Fibroblast of skin of abdomen (primary cell): Measurements from ENCODE around the gene PRICKLE1. TPM values are rescaled to one million over a fixed set of nuclear protein-coding genes. Genes with fewer than 3 reads are reported as not detected.
A peak's percentile ranks its signal among the peaks of the same experiment; 100 is the strongest.

Experiments used
- DNase-seq: peaks from one replicate; pipeline ENCODE4 v3.0.0-alpha.2; 2013
- polyA plus RNA-seq, 2 experiments: library from polyadenylated mRNA; unstranded; fragments of 120-200 nt; gene quantifications; one replicate each; pipeline ENCODE4 v1.2.1, GENCODE V29; 2013; ENCODE audit not compliant: insufficient read length in 2 of 2

The PRICKLE1 gene
- 10.3 TPM for polyA plus RNA-seq (2013, experiment 1 of 2; ENCODE audit: insufficient read length)
- polyA plus RNA-seq (2013, experiment 2 of 2; ENCODE audit: insufficient read length): 8.7 TPM

GRCh38 chr12:42589465-42590329 lies at the start of gene PRICKLE1:
Gene PRICKLE1, minus strand, starts transcription at chr12:42589746. Its CDS starts 117,230 bp downstream, at chr12:42472516.
- DNase-seq: peak; percentile 66

GRCh38 chr12:42638697-42639096 lies 49.2 kb upstream of the PRICKLE1 start:
- no peak for DNase-seq

- no peak for DNase-seq
These were observed 48.5 kb upstream of the PRICKLE1 start for GRCh38 chr12:42638011-42638410.

GRCh38 chr12:42636993-42637392 lies 47.4 kb upstream of the PRICKLE1 start:
- DNase-seq: no peak

GRCh38 chr12:42633594-42633993 lies 44.0 kb upstream of the PRICKLE1 start:
- no peak for DNase-seq

GRCh38 chr12:42631513-42631912 lies 42.0 kb upstream of the PRICKLE1 start:
- DNase-seq: peak; percentile 18

- DNase-seq: no peak
These were observed 40.8 kb upstream of the PRICKLE1 start for GRCh38 chr12:42630314-42630713.

GRCh38 chr12:42627151-42627550 lies 37.6 kb upstream of the PRICKLE1 start:
- DNase-seq: no peak

- no peak for DNase-seq
These were observed 36.1 kb upstream of the PRICKLE1 start for GRCh38 chr12:42625611-42626010.

- no peak for DNase-seq
These were observed 28.1 kb upstream of the PRICKLE1 start for GRCh38 chr12:42617622-42618021.

- DNase-seq: no peak
These were observed 25.5 kb upstream of the PRICKLE1 start for GRCh38 chr12:42615006-42615405.

GRCh38 chr12:42612231-42612613 lies 22.7 kb upstream of the PRICKLE1 start:
- peak; percentile 70 for DNase-seq

- no peak for DNase-seq
These were observed 22.2 kb upstream of the PRICKLE1 start for GRCh38 chr12:42611571-42612230.

- peak; percentile 34 for DNase-seq
These were observed 20.1 kb upstream of the PRICKLE1 start for GRCh38 chr12:42609605-42610004.

- no peak for DNase-seq
These were observed 18.8 kb upstream of the PRICKLE1 start for GRCh38 chr12:42608196-42608825.

- no peak for DNase-seq
These were observed 18.1 kb upstream of the PRICKLE1 start for GRCh38 chr12:42607584-42608058.

GRCh38 chr12:42606471-42606870 lies 16.9 kb upstream of the PRICKLE1 start:
- DNase-seq: no peak

- DNase-seq: no peak
These were observed 16.1 kb upstream of the PRICKLE1 start for GRCh38 chr12:42605685-42606084.

- DNase-seq: no peak
These were observed 13.9 kb upstream of the PRICKLE1 start for GRCh38 chr12:42603246-42603990.

GRCh38 chr12:42593874-42594273 lies 4.3 kb upstream of the PRICKLE1 start:
- DNase-seq: no peak

GRCh38 chr12:42590330-42590934 lies 886 bp upstream of the PRICKLE1 start:
- DNase-seq: no peak
